WERI-Rb-1 (cell line): Measurements from ENCODE around the gene SPO11.

Source experiments
- DNase-seq: peaks from one replicate; pipeline ENCODE4 v3.0.0-alpha.2; 2020
- H3K27ac ChIP-seq: fragments of 250-450 bp; sonication (Bioruptor Pico); 2 replicates; pipeline ENCODE4 v1.5.1; 2020; ENCODE audit warnings: mild to moderate bottlenecking, moderate library complexity
- H3K27me3 ChIP-seq: fragments of 250-450 bp; sonication (Bioruptor Pico); 2 replicates; pipeline ENCODE4 v1.5.1; 2021; ENCODE audit warnings: mild to moderate bottlenecking, low read depth, moderate library complexity; ENCODE audit not compliant: insufficient read depth, severe bottlenecking
- H3K36me3 ChIP-seq: fragments of 250-450 bp; sonication (Bioruptor Pico); 2 replicates; pipeline ENCODE4 v1.5.1; 2020; ENCODE audit warnings: mild to moderate bottlenecking, moderate library complexity
- H3K4me3 ChIP-seq: 2 replicates; pipeline ENCODE4 v1.5.1; 2011; ENCODE audit warnings: low read depth, mild to moderate bottlenecking, control low read depth, low read length
- H3K9me3 ChIP-seq: fragments of 250-450 bp; sonication (Bioruptor Pico); 2 replicates; pipeline ENCODE4 v1.5.1; 2021; ENCODE audit warnings: mild to moderate bottlenecking, moderate library complexity; ENCODE audit not compliant: severe bottlenecking
- CTCF ChIP-seq: IDR thresholded peaks from 2 replicates; pipeline ENCODE4 v1.5.1; 2011; ENCODE audit warnings: low read depth, mild to moderate bottlenecking, control low read depth, inconsistent platforms, low read length

The SPO11 gene

GRCh38 chr20:57316795-57317201, 12.8 kb upstream of the SPO11 start:
- no peak for TF ChIP-seq CTCF
- H3K27ac ChIP-seq = no peak overlapping the region
- H3K27me3 ChIP-seq = peaks cover 23% of the 10 kb centered on the region
- DNase-seq = no peak
- no peaks in the 10 kb centered on the region for H3K36me3 ChIP-seq
- H3K9me3 ChIP-seq = no peaks in the 10 kb centered on the region
- no peak overlapping the region for H3K4me3 ChIP-seq

- Histone ChIP-seq H3K4me3 (no peak overlapping the region), H3K9me3 (no peaks in the 10 kb centered on the region), H3K27me3 (peaks cover 17% of the 10 kb centered on the region), H3K36me3 (no peaks in the 10 kb centered on the region), H3K27ac (no peak overlapping the region)
- TF ChIP-seq CTCF = no peak
- DNase-seq = no peak
These were observed 12.3 kb upstream of the SPO11 start for GRCh38 chr20:57317316-57317788.

- no peaks in the 10 kb centered on the region for H3K9me3 ChIP-seq
- H3K36me3 ChIP-seq = no peaks in the 10 kb centered on the region
- no peak overlapping the region for H3K27ac ChIP-seq
- no peak for DNase-seq
- peaks cover 13% of the 10 kb centered on the region for H3K27me3 ChIP-seq
- TF ChIP-seq CTCF = no peak
- no peak overlapping the region for H3K4me3 ChIP-seq
These were observed 11.7 kb upstream of the SPO11 start for GRCh38 chr20:57317789-57318371.

DNA sequence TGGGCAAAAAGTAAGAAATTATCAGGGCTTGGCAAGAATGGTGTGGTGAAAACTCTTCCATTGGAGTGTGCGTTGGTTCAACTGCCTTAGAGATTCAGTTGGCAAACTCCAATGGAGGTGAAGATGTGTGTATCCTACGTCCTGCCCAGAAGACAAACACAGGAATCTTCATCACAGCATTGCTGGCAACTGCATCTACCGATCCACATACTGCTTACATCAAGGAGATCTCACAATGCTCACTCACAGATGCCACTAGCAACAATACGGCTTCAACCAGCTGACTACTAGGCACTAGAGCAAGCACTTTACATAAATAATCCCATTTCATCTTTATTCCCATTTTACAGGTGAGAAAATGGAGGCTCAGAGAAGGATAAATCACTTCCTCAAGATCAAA, 10.0 kb upstream of the SPO11 start:
- peaks cover 3% of the 10 kb centered on the region for H3K27me3 ChIP-seq
- TF ChIP-seq CTCF = no peak

GRCh38 chr20:57320358-57320757, 9.2 kb upstream of the SPO11 start:
- TF ChIP-seq CTCF = no peak
- peaks cover 3% of the 10 kb centered on the region for H3K27me3 ChIP-seq
- H3K27ac ChIP-seq = no peak overlapping the region
- H3K9me3 ChIP-seq = no peaks in the 10 kb centered on the region
- H3K4me3 ChIP-seq = no peak overlapping the region
- no peaks in the 10 kb centered on the region for H3K36me3 ChIP-seq
- no peak for DNase-seq

More for the DNA sequence above, 10.0 kb upstream of the SPO11 start:
- no peaks in the 10 kb centered on the region for H3K36me3 ChIP-seq
- H3K4me3 ChIP-seq = no peak overlapping the region
- no peak for DNase-seq
- H3K27ac ChIP-seq = no peak overlapping the region
- H3K9me3 ChIP-seq = no peaks in the 10 kb centered on the region

- H3K27me3 ChIP-seq = peaks cover 3% of the 10 kb centered on the region
- DNase-seq = no peak
- TF ChIP-seq CTCF = no peak
- H3K4me3 ChIP-seq = no peak overlapping the region
- no peak overlapping the region for H3K27ac ChIP-seq
- H3K36me3 ChIP-seq = no peaks in the 10 kb centered on the region
- no peaks in the 10 kb centered on the region for H3K9me3 ChIP-seq
These were observed 8.5 kb upstream of the SPO11 start for GRCh38 chr20:57321142-57321541.
